GDM1 (cell line): ENCODE measurements around the gene SNTG2.

Source experiments
- DNase-seq: peaks from one replicate; lab custom pipeline; 2025; lab: John Stamatoyannopoulos, UW

Gene SNTG2

DNA sequence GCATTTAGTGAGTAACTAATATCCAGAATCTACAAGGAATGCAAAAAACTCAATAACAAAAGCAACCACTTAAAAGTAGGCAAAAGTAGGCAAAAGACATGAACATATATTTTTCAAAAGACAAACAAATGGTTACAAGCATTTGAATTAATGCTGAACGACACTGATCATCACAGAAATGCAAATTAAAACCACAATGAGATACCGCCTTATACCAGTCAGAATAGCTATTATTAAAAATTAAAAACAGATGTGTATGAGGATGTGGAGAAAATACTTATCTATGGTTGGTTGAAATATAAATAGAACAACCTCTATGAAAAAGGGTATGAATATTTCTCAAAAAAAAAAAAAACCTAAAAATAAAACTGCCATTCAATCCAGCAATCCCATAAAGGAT, 51.7 kb downstream of the SNTG2 start:
- DNase-seq = no peak

DNA sequence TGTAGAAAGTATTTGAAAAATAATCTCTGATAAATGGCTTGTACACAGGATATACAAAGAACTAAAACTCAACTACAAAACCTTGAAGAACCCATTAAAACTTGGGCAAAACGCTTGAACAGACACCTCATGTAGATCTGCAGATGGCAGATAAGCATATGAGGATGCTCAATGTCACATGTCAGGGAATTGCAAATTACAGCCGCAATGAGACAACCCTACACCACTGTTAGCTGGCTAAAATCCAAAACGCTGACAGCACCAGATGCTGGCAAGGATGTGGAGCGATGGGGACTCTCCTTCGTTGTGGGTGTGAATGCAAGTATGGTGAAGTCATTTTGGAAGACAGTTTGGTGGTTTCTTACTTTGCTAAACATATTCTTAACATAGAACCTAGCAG, 53.7 kb downstream of the SNTG2 start:
- DNase-seq = no peak

DNA sequence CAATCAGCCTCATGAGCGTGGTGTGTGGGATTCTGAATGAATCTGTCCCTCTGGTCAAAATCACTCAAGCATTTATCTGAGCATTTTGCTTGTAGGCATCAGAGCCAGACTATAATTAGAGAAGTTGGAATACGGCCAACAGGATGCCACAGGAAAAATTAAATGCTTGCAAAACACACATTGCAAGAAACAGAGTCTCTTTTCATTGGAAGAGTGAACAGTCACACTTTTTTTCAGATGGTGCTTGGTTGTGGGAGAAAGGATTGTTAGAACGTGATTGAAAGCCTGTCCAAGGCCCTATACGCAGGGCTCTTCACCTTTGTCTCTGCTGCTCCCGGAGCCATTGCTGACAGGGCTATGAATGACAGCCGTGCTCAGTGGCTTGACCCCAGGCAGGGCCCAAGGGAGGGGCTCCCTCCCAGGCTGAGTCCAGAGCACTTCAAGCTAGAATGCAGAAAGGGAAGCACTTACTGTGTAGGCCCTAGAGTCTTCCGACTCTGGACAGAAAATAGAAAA, 59.8 kb downstream of the SNTG2 start:
- DNase-seq = no peak

GRCh38 chr2:1011006-1011405, 60.4 kb downstream of the SNTG2 start:
- DNase-seq = no peak

GRCh38 chr2:1011985-1012384, 61.3 kb downstream of the SNTG2 start:
- DNase-seq = no peak

DNA sequence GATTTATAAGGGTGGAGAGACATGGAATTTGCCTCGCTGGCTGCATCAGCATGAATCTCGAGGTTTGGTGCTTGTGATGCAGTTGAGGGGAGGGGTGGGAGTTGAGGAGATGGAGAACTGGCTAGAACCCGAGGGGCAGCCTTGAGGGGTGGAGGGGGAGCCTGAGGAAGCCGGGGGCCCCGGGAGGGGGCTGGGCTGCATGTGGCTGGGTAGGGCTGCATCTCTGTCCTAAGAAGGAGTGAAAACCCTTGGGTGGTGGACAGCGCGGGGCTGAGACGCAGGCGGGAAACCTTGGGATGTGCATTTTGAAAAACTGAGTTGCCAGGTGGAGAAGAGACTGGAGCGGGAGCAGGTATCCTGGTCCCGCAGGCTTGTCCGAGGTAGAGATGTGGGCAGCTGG, 64.2 kb downstream of the SNTG2 start:
- no peak for DNase-seq

DNA sequence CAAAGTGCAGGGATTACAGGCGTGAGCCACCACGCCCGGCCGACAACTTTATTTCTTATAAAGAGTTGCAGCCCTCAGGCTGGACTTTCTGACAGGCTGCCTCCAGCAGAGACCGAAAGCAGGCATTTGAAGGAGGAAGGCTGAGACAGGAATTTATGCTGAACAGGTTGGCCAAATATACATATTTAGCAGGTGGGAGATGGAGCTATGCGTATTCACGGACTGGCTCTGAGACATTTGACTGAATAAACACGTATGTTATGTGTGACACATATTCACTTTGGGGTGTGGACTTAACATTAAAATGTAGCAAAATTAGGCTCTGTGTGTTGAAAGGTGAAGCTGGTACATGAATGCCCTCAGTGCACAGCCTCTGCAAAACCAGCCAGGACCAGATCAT, 65.9 kb downstream of the SNTG2 start:
- DNase-seq = no peak

DNA sequence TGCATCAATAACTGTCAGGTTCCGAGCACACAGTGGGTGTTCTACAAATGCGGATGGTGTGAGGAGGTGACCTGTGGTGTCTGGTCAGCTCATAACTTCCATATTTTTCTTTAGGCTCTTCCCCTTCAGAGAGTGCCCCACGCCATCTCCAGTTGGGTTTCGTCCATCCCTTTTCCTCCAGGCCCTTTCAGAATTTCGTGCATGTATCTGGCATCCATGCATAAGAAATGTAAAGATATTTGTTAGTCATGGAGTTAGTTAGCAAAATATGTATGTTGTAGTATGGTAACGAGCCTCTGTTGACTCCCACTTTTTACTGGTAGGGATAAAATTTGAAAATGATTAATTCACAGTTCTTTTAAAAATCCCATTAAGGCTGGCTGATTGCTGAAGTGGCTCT, 67.2 kb downstream of the SNTG2 start:
- DNase-seq = no peak

DNA sequence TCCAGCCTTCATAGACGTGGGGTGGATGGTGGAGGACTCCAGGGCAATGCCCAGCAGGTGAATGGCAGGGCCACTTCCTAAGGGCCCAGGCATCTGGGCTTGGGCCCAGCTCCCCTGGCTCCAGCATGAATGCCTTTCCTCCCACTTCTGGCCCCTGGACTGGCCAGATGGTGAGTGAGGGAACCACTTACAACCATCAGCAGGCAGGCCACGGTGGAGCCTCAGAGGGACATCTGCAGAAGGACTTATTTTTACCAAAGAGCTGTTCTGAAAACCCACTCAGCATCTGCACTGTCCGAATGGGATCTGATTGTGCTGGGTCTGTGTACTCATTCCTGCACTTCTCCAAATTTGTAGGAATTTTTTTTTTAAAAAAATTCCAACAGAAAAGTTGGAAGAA, 69.6 kb downstream of the SNTG2 start:
- no peak for DNase-seq

DNA sequence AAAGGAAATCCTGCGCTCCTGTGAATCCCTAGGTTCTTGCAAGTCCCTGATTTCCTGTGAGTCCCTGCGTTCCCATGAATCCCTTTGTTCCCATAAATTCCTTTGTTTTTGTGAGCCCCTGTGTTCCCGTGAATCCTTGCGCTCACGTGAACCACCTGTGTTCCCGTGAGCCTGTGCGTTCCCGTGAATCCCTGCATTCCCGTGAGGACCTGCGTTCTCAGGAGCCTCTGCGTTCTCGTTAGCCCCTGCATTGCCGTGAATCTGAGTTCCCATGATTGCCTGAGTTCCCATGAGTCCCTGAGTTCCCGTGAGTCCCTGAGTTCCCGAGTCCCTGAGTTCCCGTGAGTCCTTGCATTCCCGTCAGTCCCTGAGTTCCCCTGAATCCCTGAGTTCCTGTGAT, 71.5 kb downstream of the SNTG2 start:
- no peak for DNase-seq

GRCh38 chr2:1024981-1025380, 74.3 kb downstream of the SNTG2 start:
- DNase-seq = no peak

GRCh38 chr2:1026141-1026540, 75.5 kb downstream of the SNTG2 start:
- DNase-seq = no peak

GRCh38 chr2:1028831-1029230, 78.2 kb downstream of the SNTG2 start:
- no peak for DNase-seq

DNA sequence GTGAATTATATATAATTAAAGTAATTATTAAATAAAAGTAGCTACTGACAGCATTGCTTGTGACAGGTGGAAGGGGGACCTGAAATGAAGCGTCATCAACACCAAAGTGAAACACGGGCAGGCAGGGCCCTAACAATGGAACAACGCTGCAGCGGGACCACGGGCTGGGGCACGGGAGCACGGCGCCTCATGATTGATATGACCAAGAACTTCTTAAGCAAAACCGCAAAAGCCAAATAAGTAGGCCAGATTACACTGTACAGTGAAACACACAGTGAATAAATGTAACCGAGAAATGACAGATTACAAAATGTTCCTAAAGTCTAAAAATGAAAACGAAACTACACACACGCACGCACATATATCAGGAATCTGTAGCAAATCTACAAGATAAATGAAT, 81.4 kb downstream of the SNTG2 start:
- no peak for DNase-seq

DNA sequence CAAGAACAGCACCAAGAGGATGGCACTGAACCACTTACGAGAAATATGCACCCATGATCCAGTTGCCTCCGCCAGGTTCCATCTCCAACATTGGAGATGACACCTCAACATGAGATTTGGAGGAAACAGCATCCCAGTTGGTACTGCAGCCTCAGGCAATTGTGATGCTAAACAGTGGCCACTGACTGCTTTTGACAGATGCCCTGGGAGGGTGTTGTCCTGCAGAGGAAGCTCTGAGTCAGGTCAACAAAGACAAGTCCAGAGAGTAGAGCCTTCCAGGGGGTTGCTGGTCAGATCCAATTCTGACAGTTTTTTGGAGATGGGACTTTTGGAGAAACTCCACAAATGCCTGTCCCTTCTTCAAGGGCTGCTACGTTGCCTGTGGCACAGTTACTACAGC, 82.4 kb downstream of the SNTG2 start:
- DNase-seq = no peak

DNA sequence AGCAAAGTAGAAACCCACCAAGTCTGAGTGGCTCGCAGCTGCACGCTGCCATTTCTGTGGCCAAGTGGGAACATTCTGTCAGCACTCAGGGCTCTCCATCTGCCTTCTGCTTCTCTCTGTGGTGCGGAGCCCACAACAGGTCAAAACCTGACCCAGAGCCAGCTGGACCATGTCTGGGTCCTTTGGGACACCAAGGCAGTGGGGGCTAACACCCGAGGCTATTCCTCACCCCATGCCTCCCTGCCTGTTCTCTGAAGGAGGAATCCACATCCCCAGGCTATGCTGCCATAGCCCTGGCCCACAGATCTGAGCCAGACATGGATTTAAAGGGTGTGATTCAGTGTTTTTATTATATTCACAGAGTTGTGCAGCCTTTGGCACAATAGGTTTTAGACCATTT, 86.4 kb downstream of the SNTG2 start:
- no peak for DNase-seq

DNA sequence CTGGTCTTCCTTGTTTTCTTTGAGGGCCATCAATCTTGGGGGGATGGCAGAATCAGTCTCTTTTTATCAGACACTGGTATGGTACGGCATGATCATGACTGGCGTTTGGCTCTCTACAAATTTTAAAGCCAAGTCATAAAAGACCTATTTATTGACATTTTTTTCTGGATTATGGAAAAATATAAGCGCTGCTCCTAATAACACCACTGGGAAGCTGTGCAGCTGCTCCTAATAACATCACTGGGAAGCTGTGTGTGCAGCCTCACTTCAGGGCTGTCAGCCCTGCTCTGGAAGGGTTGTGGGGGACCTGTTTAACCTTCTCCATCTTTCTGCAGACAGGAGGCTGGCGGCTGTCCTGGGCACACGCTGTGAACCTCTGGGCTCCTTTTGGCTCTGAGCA, 88.9 kb downstream of the SNTG2 start:
- DNase-seq = no peak

- DNase-seq = no peak
These were observed 90.6 kb downstream of the SNTG2 start for GRCh38 chr2:1041012-1041805.

- DNase-seq = no peak
These were observed 94.5 kb downstream of the SNTG2 start for GRCh38 chr2:1045109-1045508.

DNA sequence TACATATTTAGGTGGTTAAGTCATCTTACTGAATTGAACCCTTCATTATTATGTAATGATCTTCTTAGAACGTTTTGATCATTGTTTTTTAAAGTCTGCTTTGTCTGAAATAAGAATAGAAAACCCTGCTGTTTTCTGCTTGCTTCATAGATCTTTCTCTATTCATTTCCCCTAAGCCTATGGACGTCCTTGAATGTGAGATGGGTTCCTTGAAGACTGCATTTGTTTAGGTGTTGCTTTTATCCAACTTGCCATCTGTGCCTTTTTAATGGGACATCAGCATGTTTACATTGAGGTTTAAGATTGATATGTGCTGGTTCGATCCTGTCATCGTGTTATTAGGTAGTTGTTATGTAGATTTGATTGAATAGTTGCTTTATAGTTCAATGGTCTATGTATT, 95.4 kb downstream of the SNTG2 start:
- no peak for DNase-seq

DNA sequence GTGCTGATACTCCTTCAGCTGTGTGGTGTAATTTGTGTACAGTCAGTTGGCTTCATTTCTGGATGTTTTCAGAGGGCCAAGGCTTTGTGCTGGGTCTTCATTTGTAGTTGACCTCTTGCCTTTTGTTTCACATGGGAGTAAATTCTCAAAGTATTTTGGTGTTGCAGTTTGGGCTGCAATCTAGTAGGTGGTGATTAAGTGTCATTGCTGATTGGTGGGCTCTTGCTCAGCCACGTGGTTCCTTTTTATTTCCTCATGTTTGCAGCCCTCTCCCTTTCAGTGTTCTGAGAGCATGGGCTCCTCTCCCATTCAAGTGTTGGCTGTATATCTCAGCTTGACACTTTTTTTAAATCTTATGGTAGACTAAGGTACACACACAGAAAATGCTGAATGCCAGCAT, 96.8 kb downstream of the SNTG2 start:
- no peak for DNase-seq

DNA sequence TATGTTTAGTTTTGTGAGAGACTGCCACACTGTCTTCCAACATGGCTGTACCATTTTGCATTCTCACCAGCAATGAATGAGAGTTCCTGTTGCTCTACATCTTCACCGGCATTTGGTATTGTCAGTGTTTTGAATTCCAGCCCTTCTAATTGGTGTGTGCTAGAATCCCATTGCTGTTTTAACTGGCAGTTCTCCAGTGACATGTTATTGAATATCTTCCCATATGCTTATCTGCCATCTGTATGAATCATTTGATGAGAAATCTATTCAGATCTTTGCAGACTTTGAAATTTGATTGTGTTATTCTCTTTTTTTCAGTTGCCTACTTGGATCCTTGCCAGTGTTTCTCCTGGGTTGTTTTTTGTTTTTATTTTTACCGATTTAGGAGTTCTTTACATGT, 99.0 kb downstream of the SNTG2 start:
- no peak for DNase-seq

DNA sequence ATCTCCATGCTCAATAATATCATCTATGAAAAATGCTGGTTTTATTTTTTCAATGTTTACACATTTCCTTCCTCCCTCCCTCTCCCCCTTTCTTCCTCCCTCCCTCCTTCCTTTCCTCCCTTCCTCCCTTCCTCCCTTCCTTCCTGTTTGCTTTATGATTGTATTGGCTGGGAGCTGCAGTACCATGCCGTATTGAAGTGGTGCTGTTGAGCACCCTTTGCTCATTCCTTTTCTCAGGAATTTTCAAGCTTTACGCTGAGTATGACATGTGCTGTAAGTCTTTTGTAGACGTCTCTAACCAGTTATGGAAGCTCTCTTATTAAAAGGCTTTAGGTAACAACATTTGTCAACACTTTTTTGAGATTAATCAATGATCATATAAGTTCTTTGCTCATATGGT, 100.4 kb downstream of the SNTG2 start:
- DNase-seq = no peak

DNA sequence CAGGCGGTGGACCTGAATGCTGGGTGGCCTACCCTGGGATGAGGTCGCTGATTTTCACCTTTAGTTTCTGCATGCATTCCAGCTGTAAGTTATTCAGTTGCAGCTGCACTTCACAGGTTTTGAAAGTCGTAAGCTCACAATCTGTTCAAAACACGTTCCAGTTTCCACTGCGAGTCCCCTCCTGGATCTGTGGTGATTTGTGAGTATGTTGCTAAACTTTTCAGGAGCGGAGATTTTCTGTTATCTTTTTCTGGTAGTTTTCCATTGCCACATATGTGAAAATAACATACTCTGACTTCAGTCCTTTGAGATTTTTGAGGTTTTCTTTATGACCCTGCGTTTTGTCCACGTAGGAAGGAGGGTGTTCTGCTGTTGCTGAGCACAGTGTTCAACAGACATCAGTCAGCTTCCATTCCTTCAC, 102.1 kb downstream of the SNTG2 start:
- no peak for DNase-seq
